ENCODE measurements around the gene SBF2.

DNA sequence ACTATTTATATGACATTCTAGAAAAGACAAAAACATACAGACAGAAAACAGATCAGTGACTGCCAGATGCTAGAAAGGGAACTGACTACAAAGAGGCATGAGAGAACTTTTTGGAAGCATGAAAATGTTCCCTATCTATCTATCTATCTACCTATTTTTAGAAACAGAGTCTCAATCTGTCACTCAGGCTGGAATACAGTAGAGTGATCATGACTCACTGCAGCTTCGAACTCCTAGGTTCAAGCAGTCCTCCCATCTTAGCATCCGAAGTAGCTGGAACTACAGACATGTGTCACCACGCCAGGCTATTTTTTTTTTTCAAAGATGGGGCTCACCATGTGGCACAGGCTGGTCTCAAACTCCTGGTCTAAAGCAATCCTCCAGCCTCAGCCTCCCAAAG, 6.9 kb downstream of the SBF2 start:
- TF ChIP-seq, protein P1, sequence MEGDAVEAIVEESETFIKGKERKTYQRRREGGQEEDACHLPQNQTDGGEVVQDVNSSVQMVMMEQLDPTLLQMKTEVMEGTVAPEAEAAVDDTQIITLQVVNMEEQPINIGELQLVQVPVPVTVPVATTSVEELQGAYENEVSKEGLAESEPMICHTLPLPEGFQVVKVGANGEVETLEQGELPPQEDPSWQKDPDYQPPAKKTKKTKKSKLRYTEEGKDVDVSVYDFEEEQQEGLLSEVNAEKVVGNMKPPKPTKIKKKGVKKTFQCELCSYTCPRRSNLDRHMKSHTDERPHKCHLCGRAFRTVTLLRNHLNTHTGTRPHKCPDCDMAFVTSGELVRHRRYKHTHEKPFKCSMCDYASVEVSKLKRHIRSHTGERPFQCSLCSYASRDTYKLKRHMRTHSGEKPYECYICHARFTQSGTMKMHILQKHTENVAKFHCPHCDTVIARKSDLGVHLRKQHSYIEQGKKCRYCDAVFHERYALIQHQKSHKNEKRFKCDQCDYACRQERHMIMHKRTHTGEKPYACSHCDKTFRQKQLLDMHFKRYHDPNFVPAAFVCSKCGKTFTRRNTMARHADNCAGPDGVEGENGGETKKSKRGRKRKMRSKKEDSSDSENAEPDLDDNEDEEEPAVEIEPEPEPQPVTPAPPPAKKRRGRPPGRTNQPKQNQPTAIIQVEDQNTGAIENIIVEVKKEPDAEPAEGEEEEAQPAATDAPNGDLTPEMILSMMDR (IDR thresholded peaks at IDR 0.05; ENCODE audit: low read length): no peak
- no peak for TF ChIP-seq EZH2 (optimal IDR thresholded peaks at IDR 0.05; ENCODE audit: low read depth, low read length)
